DMS79 (cell line): ENCODE data around the gene DSG3.

ENCODE experiments used
- DNase-seq: peaks from one replicate; lab custom pipeline; 2025; lab: John Stamatoyannopoulos, UW

Gene DSG3

GRCh38 chr18:31432316-31432715 lies 15.2 kb upstream of the DSG3 start:
- DNase-seq = no peak

- DNase-seq = no peak
These were observed 10.7 kb upstream of the DSG3 start for GRCh38 chr18:31436825-31437224.

GRCh38 chr18:31438402-31438801 lies 9.1 kb upstream of the DSG3 start:
- DNase-seq = no peak

GRCh38 chr18:31439807-31440325 lies 7.7 kb upstream of the DSG3 start:
- no peak for DNase-seq

- DNase-seq = no peak
These were observed 6.8 kb upstream of the DSG3 start for GRCh38 chr18:31440787-31441186.

- no peak for DNase-seq
These were observed 6.0 kb upstream of the DSG3 start for GRCh38 chr18:31441493-31441892.

- DNase-seq = no peak
These were observed 3.4 kb upstream of the DSG3 start for GRCh38 chr18:31444142-31444541.

- no peak for DNase-seq
These were observed 1.6 kb upstream of the DSG3 start for GRCh38 chr18:31445908-31446307.

GRCh38 chr18:31446854-31447253 lies 687 bp upstream of the DSG3 start:
- DNase-seq = no peak

GRCh38 chr18:31450409-31450808 lies 2.9 kb downstream of the DSG3 start:
- DNase-seq = no peak

GRCh38 chr18:31451625-31452024 lies 4.1 kb downstream of the DSG3 start:
- no peak for DNase-seq

- no peak for DNase-seq
These were observed 6.6 kb downstream of the DSG3 start for GRCh38 chr18:31454066-31454708.

- DNase-seq = no peak
These were observed 22.1 kb downstream of the DSG3 start for GRCh38 chr18:31469629-31470028.

- no peak for DNase-seq
These were observed 31.1 kb downstream of the DSG3 start for GRCh38 chr18:31478688-31479087.

- DNase-seq = no peak
These were observed 34.5 kb downstream of the DSG3 start for GRCh38 chr18:31482051-31482450.

- DNase-seq = no peak
These were observed 35.9 kb downstream of the DSG3 start for GRCh38 chr18:31483396-31483795.

- no peak for DNase-seq
These were observed 36.9 kb downstream of the DSG3 start for GRCh38 chr18:31484461-31484860.

GRCh38 chr18:31486165-31486564 lies 38.6 kb downstream of the DSG3 start:
- no peak for DNase-seq

GRCh38 chr18:31487246-31488015 lies 39.9 kb downstream of the DSG3 start:
- no peak for DNase-seq

GRCh38 chr18:31489311-31489710 lies 41.8 kb downstream of the DSG3 start:
- no peak for DNase-seq

- DNase-seq = no peak
These were observed 42.8 kb downstream of the DSG3 start for GRCh38 chr18:31490387-31490786.

GRCh38 chr18:31490833-31491232 lies 43.3 kb downstream of the DSG3 start:
- DNase-seq = no peak

GRCh38 chr18:31491586-31491985 lies 44.0 kb downstream of the DSG3 start:
- DNase-seq = no peak

- DNase-seq = no peak
These were observed 45.1 kb downstream of the DSG3 start for GRCh38 chr18:31492671-31493070.
